Activated CD8-positive, alpha-beta T cell treated with anti-CD3 and anti-CD28 coated beads, Interleukin-2, amount 10 ng/mL, durations not matched to agents 7 days and 5 days (primary cell): Measurements from ENCODE around the gene POR. TPM values are rescaled to one million over a fixed set of nuclear protein-coding genes. Genes with fewer than 3 reads are reported as not detected.
"Not testable (repeated sequence)": the region's sequence is repeated elsewhere in the genome, so short reads cannot be mapped to it uniquely, and the experiment has no call there.

Experiments
- ATAC-seq: fragments of 150-1000 bp; cut with Tn5 transposase; one replicate; pipeline ENCODE4 v1.10.0; 2021; ENCODE audit warnings: moderate library complexity
- CTCF ChIA-PET: fragments of 350-600 bp; sonication (Branson Sonifier 250); formaldehyde crosslinking; loops from one replicate; lab custom pipeline; 2021; ENCODE audit warnings: antibody characterized with exemption; lab: Charles Lee
- POLR2A ChIA-PET: fragments of 350-600 bp; sonication (Branson Sonifier 250); formaldehyde crosslinking; loops from one replicate; lab custom pipeline; 2021; ENCODE audit warnings: antibody characterized with exemption; lab: Charles Lee
- DNase-seq: peaks from one replicate; pipeline ENCODE4 v3.0.0-alpha.2; 2020
- H3K27ac Mint-ChIP-seq: one replicate; pipeline ENCODE4 v1.8.0; 2021; ENCODE audit warnings: mild to moderate bottlenecking, mixed read lengths
- H3K27me3 Mint-ChIP-seq: one replicate; pipeline ENCODE4 v1.8.0; 2021; ENCODE audit warnings: low read depth, mixed read lengths
- H3K36me3 Mint-ChIP-seq: one replicate; pipeline ENCODE4 v1.8.0; 2021; ENCODE audit warnings: low read depth, mixed read lengths
- H3K4me1 Mint-ChIP-seq: one replicate; pipeline ENCODE4 v1.8.0; 2021; ENCODE audit warnings: low read depth, mixed read lengths
- H3K4me3 Mint-ChIP-seq: one replicate; pipeline ENCODE4 v1.8.0; 2021; ENCODE audit warnings: mild to moderate bottlenecking, mixed read lengths
- H3K9me3 Mint-ChIP-seq: one replicate; pipeline ENCODE4 v1.8.0; 2022; ENCODE audit warnings: mixed read lengths; ENCODE audit not compliant: insufficient read depth
- total RNA-seq, 2 experiments: library from RNA; stranded (reverse); gene quantifications; one replicate each; pipeline ENCODE4 v1.2.3, GENCODE V29; 2021

POR gene
- total RNA-seq, result 10 to 100 TPM; 31.8 to 32.2 TPM

DNA sequence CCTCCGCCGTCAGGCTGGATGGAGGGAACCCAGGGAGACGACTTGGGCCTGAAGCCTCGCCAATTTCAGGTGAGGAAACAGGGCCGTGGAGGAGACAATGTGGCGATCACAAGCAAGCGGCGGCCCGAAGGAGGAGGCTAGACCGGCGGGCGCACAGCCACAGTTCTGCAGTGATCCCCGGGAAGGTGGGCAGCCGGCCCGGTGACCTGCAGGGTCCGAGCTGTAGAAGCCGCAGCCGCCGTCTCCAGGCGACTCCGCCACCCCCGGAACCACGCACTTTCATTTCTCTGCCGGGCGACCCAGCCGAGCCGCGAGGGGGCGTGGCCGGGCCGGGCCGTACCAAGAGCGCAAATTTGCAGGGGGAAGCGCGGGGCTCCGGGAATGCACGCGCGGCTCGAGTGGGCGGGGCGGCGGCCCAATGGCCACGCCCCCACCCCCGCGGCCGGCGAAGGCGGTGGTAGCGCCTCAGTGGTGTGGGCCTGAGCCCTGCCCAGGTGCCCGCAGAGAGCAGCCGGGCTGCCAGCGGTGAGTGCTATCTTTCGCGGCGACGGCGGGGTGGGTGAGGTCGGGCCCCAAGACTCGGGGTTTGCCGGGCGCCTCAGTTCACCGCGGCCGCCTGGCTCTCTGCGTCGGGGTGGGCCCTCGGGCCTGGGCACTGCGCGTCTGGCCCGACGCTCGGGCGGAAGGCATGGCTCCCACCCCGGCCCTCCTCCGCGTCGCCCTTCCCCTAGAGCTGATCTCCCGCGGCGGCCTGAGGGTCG, at the start of gene POR:
TSS of gene POR (plus strand) at position 501 of the 761 bp plus-strand sequence. CDS start 38,847 bp downstream, outside the sequence.
- H3K27me3 Mint-ChIP-seq, result peaks cover 8% of the 10 kb centered on the region
- H3K36me3 Mint-ChIP-seq, result no peaks in the 10 kb centered on the region
- POLR2A ChIA-PET, result interaction anchor here (0.5 to 2.0 kb wide), 13 partner anchors 10 to 439 kb away, joined by 3 to 7 read pairs (median 4); partner anchors contain the start of gene STYXL1
- peak within 1 kb of the TSS; percentile 91 for H3K27ac Mint-ChIP-seq
- DNase-seq (peak; percentile 96), ATAC-seq (peak; percentile 92)
- peaks cover 20% of the 10 kb centered on the region for H3K4me1 Mint-ChIP-seq
- H3K4me3 Mint-ChIP-seq, result peak within 1 kb of the TSS; percentile 85
- H3K9me3 Mint-ChIP-seq, result no peaks in the 10 kb centered on the region
- CTCF ChIA-PET, result interaction anchor here (0.8 to 2.1 kb wide), 5 partner anchors 10 to 133 kb away, joined by 3 to 16 read pairs (median 3); partner anchors contain the start of genes MDH2 and STYXL1

GRCh38 chr7:75866114-75866488, 48.9 kb upstream of the POR start:
- peaks cover 6% of the 10 kb centered on the region for H3K4me1 Mint-ChIP-seq
- no peak overlapping the region for H3K4me3 Mint-ChIP-seq
- H3K9me3 Mint-ChIP-seq, result no peaks in the 10 kb centered on the region
- ATAC-seq, result no peak
- no peak for DNase-seq
- H3K36me3 Mint-ChIP-seq, result no peaks in the 10 kb centered on the region
- POLR2A ChIA-PET, result no interaction called here
- peaks cover 4% of the 10 kb centered on the region for H3K27me3 Mint-ChIP-seq
- CTCF ChIA-PET, result interaction anchor here (0.7 to 3.0 kb wide), 7 partner anchors 8 to 264 kb away, joined by 3 to 57 read pairs (median 4); no protein-coding TSS in a partner anchor
- no peak overlapping the region for H3K27ac Mint-ChIP-seq

DNA sequence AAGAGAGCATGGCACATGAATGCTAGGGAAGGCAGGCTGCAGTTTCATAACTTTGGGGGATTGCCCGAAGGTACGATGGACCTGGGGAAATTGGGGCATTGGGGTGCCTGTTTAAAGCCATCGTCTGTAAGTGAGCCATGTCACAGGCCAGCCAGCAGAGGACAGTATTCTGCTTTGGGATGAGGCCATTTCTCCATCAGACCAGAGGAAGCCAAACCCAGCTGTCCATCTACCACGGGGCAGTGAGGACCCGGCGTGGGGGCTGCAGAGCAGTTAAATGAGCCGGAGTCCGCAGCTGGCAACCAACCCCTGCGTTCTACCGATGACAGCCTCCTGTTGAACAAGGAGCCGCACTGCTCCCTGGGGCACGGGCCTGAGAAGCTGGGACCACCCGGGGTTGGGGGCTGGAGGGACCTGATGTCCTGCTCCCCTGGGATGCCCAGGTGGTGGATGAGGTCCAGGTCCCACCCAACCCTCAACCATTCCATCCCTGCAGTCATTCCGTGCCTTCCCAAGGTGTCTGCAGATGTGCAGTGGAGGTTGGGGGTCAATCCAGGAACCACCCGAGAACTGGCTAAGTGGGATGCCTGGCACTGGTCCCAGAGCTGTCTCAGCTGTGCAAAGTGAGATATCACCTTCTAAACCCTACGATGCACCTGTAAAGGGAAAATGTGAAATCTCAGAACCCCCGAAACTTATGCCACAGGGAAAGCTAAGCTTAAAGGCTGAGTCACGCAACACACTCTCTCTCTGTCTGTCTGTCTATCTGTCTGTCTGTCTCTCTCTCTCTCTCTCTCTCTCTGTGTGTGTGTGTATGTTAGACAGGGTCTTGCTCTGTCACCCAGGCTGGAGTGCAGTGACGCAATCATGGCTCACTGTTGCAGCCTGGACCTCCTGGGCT, 48.2 kb upstream of the POR start:
- Mint-ChIP-seq H3K9me3 (no peaks in the 10 kb centered on the region), H3K27me3 (peaks cover 4% of the 10 kb centered on the region), H3K27ac (no peak overlapping the region), H3K4me3 (no peak overlapping the region), H3K36me3 (no peaks in the 10 kb centered on the region), H3K4me1 (peaks cover 6% of the 10 kb centered on the region)
- ChIA-PET CTCF (interaction anchor here (0.6 to 3.0 kb wide), 11 partner anchors 9 to 263 kb away, joined by 3 to 57 read pairs (median 4); partner anchors contain the start of genes MDH2 and RHBDD2), POLR2A (interaction anchor here (1.0 kb wide), 1 partner anchor 11 kb away, joined by 3 read pairs; no protein-coding TSS in a partner anchor)
- peak; percentile 62 for DNase-seq
- peak; percentile 80 for ATAC-seq

- peaks cover 6% of the 10 kb centered on the region for H3K4me1 Mint-ChIP-seq
- ChIA-PET POLR2A (interaction anchor here (1.0 kb wide), 1 partner anchor 10 kb away, joined by 3 read pairs; no protein-coding TSS in a partner anchor), CTCF (interaction anchor here (0.8 to 3.0 kb wide), 7 partner anchors 8 to 263 kb away, joined by 3 to 57 read pairs (median 4); partner anchors contain the start of genes MDH2 and RHBDD2)
- H3K36me3 Mint-ChIP-seq, result no peaks in the 10 kb centered on the region
- no peak overlapping the region for H3K4me3 Mint-ChIP-seq
- H3K9me3 Mint-ChIP-seq, result no peaks in the 10 kb centered on the region
- ATAC-seq (no peak), DNase-seq (no peak)
- H3K27me3 Mint-ChIP-seq, result peaks cover 6% of the 10 kb centered on the region
- H3K27ac Mint-ChIP-seq, result no peak overlapping the region
Measured at GRCh38 chr7:75867390-75867717, 47.6 kb upstream of the POR start.

GRCh38 chr7:75868153-75868552, 46.8 kb upstream of the POR start:
- ATAC-seq, result no peak
- POLR2A ChIA-PET, result interaction anchor here (1.5 kb wide), 1 partner anchor 10 kb away, joined by 4 read pairs; no protein-coding TSS in a partner anchor

GRCh38 chr7:75869776-75870379, 45.1 kb upstream of the POR start:
- Mint-ChIP-seq H3K9me3 (no peaks in the 10 kb centered on the region), H3K36me3 (no peaks in the 10 kb centered on the region), H3K4me1 (peaks cover 6% of the 10 kb centered on the region), H3K4me3 (no peak overlapping the region), H3K27me3 (peaks cover 2% of the 10 kb centered on the region), H3K27ac (no peak overlapping the region)
- ChIA-PET CTCF (interaction anchor here (0.7 to 3.8 kb wide), 3 partner anchors 13 to 150 kb away, joined by 3 to 21 read pairs (median 3); no protein-coding TSS in a partner anchor), POLR2A (interaction anchor here (0.7 to 1.5 kb wide), 2 partner anchors 8 to 23 kb away, joined by 3 to 4 read pairs; no protein-coding TSS in a partner anchor)
- DNase-seq (no peak), ATAC-seq (no peak)

More at GRCh38 chr7:75868153-75868552, 46.8 kb upstream of the POR start:
- CTCF ChIA-PET, result interaction anchor here (2.0 to 3.8 kb wide), 2 partner anchors 152 to 180 kb away, joined by 6 to 21 read pairs; partner anchors contain the start of gene MDH2
- H3K27ac Mint-ChIP-seq, result no peak overlapping the region
- H3K27me3 Mint-ChIP-seq, result peaks cover 4% of the 10 kb centered on the region
- H3K9me3 Mint-ChIP-seq, result no peaks in the 10 kb centered on the region
- H3K36me3 Mint-ChIP-seq, result no peaks in the 10 kb centered on the region
- peaks cover 6% of the 10 kb centered on the region for H3K4me1 Mint-ChIP-seq
- H3K4me3 Mint-ChIP-seq, result no peak overlapping the region
- DNase-seq, result no peak

DNA sequence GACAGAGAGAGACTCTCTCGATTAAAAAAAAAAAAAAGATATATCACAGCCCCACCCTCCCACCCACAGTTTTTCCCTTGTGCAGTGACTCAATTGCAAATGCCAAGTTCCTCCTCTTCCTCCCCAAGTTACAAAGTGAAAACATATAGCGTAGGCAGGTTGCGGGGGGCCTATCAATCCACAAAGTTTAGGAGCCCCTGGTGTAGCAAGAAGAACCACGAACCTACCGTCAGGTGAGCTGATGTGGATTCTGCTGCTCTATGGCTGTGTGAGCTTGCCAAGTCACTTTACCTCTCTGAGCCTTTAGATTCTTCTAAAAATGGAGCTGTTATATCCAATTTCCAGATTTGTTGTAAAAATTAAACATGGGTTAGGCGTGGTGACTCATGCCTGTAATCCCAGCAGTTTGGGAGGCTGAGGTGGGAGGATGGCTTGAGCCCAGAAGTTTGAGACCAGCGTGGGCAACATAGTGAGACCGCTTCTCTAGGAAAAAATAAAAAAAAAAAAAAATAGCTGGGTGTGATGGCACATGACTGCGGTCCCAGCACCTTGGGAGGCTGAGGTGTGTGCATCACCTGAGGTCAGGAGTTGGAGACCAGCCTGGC, 44.3 kb upstream of the POR start:
- POLR2A ChIA-PET, result no interaction called here
- Mint-ChIP-seq H3K27ac (peak overlapping the region; percentile 55), H3K36me3 (no peaks in the 10 kb centered on the region), H3K9me3 (no peaks in the 10 kb centered on the region), H3K27me3 (peaks cover 2% of the 10 kb centered on the region), H3K4me3 (no peak overlapping the region), H3K4me1 (peaks cover 6% of the 10 kb centered on the region)
- DNase-seq (no peak), ATAC-seq (no peak)
- CTCF ChIA-PET, result interaction anchor here (0.7 to 3.8 kb wide), 2 partner anchors 12 to 150 kb away, joined by 3 to 21 read pairs; no protein-coding TSS in a partner anchor

GRCh38 chr7:75872073-75872782, 42.7 kb upstream of the POR start:
- CTCF ChIA-PET, result interaction anchor here (0.7 kb wide), 1 partner anchor 8 kb away, joined by 3 read pairs; no protein-coding TSS in a partner anchor
- ATAC-seq (no peak), DNase-seq (no peak)
- Mint-ChIP-seq H3K36me3 (no peaks in the 10 kb centered on the region), H3K27me3 (peaks cover 2% of the 10 kb centered on the region), H3K9me3 (no peaks in the 10 kb centered on the region), H3K4me1 (peaks cover 6% of the 10 kb centered on the region), H3K27ac (no peak overlapping the region), H3K4me3 (no peak overlapping the region)
- POLR2A ChIA-PET, result interaction anchor here (1.0 kb wide), 1 partner anchor 176 kb away, joined by 4 read pairs; the partner anchor contains the start of genes MDH2 and STYXL1

GRCh38 chr7:75874180-75874579, 40.8 kb upstream of the POR start:
- CTCF ChIA-PET, result interaction anchor here (0.6 kb wide), 1 partner anchor 9 kb away, joined by 4 read pairs; no protein-coding TSS in a partner anchor
- ATAC-seq, H3K9me3 Mint-ChIP-seq, H3K36me3 Mint-ChIP-seq, POLR2A ChIA-PET, H3K27ac Mint-ChIP-seq, DNase-seq, H3K4me3 Mint-ChIP-seq, H3K27me3 Mint-ChIP-seq: not testable (repeated sequence)
- peaks cover 15% of the 10 kb centered on the region for H3K4me1 Mint-ChIP-seq
